Ramos (cell line): Measurements from ENCODE around the gene LGSN.
"Not testable (repeated sequence)": the region's sequence is repeated elsewhere in the genome, so short reads cannot be mapped to it uniquely, and the experiment has no call there.

ENCODE experiments used
- in situ Hi-C: fragments of 300-500 bp; cut with MboI; formaldehyde crosslinking; loops from one replicate; pipeline ENCODE4 v1.14.3; 2022; ENCODE audit warnings: low sequenced_read_pairs; ENCODE audit not compliant: unreplicated experiment

Gene LGSN

GRCh38 chr6:63319939-63320338, at the start of gene LGSN:
LGSN (minus strand) TSS chr6:63319983; CDS start chr6:63319943, 40 bp downstream.
- in situ Hi-C loops = no loop called here

GRCh38 chr6:63368347-63368746, 48.6 kb upstream of the LGSN start:
- in situ Hi-C loops = loop anchor here (25.0 kb wide), 1 partner anchor 394 kb away; no protein-coding TSS in a partner anchor

DNA sequence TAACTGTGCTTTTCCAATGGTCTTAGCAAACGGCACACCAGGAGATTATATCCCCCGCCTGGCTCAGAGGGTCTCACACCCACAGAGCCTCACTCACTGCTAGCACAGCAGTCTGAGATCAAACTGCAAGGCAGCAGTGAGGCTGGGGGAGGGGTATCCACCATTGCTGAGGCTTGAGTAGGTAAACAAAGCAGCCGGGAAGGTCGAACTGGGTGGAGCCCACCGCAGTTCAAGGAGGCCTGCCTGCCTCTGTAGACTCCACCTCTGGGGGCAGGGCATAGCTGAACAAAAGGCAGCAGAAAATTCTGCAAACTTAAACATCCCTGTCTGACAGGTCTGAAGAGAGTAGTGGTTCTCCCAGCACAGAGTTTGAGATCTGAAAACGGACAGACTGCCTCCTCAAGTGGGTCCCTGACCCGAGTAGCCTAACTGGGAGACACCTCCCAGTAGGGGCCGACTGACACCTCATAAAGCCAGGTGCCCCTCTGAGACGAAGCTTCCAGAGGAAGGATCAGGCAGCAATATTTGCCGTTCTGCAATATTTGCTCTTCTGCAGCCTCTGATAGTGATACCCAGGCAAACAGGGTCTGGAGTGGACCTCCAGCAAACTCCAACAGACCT, 42.8 kb upstream of the LGSN start:
- in situ Hi-C loops = loop anchor here (25.0 kb wide), 1 partner anchor 400 kb away; no protein-coding TSS in a partner anchor

- in situ Hi-C loops = loop anchor here (25.0 kb wide), 1 partner anchor 405 kb away; no protein-coding TSS in a partner anchor
Observed at GRCh38 chr6:63357384-63357783, 37.6 kb upstream of the LGSN start.

GRCh38 chr6:63355632-63356031, 35.8 kb upstream of the LGSN start:
- in situ Hi-C loops = loop anchor here (25.0 kb wide), 1 partner anchor 407 kb away; no protein-coding TSS in a partner anchor

- in situ Hi-C loops = loop anchor here (25.0 kb wide), 1 partner anchor 409 kb away; no protein-coding TSS in a partner anchor
Observed at GRCh38 chr6:63353286-63353630, 33.5 kb upstream of the LGSN start.

- in situ Hi-C loops = loop anchor here (25.0 kb wide), 1 partner anchor 410 kb away; no protein-coding TSS in a partner anchor
Observed at GRCh38 chr6:63352544-63353285, 32.9 kb upstream of the LGSN start.

DNA sequence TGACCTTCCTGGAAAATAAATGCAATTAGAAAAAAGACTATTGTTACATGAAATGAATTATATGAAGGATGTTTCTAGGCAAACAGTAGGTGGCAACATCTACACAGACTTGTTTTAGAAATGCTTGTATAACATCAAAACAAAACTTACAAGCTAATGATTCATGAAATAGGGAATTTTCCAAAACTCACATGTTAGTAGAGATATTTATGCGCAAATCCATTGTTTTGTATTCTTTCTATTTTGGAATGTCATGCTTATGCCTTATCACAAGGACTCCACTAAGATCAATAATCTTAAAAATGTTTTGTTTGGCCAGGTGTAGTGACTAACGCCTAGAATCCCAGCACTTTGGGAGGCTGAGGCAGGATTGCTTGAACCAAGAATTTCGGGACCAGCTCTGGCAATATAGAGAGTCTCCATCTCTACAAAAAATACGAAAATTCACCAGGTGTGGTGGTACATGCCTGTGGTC, 32.3 kb upstream of the LGSN start:
- in situ Hi-C loops = loop anchor here (25.0 kb wide), 1 partner anchor 410 kb away; no protein-coding TSS in a partner anchor

DNA sequence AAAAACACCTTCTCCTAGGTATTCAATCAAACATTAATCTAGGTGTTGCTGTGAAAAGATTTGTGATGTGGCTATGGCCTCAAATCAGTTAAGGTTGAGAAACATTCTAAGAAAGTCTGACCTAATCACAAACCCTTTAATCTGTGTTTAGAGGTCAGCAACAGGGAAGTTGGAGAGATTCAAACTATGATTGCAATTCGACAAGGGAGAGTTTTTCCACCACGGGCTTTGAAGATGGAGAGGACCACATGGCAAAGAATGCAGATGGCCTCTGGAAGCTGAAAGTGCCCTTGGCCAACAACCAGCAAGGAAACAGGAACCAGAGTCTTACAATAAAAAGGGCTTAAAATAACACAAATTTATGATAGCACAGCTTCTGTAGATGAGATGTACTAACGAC, 29.6 kb upstream of the LGSN start:
- in situ Hi-C loops = no loop called here

DNA sequence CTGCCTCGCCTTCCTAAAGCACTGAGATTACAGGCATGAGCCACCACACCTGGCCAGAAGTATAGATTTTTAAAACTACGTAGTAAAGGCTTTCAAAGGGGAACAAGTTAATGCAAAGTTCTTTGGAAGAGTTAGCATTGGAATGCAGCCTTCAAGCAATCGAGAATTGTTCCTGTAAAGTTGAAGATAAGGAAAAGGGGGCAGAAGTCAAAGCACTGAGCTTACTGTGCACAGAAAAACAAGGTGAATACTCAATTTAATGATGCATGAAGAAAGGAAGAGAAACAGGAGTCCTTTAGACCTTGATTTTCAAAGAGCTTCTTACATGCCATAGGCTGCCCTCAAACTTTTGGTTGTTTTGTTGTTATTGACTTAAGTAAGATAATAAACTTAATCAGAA, 29.1 kb upstream of the LGSN start:
- in situ Hi-C loops = no loop called here

DNA sequence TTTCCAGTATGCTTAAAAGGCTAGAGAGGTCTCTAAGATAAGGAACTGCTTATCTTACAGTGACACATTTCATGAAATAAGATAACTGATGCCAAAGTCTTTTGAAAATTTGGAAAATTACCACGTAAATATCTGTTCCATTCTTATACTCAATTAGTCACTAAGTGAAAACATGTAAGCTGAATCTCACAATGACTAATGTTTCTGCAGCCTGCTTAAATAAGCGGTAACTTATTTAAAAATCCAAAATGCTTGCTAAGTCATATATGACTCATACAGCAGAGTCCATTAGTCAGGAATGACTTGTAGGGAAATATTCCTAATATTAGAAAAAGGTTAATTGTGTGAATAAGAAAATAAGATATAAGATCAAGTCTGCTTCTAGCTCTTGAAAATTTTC, 27.8 kb upstream of the LGSN start:
- in situ Hi-C loops = no loop called here

- in situ Hi-C loops = no loop called here
Observed at GRCh38 chr6:63346217-63346835, 26.5 kb upstream of the LGSN start.

DNA sequence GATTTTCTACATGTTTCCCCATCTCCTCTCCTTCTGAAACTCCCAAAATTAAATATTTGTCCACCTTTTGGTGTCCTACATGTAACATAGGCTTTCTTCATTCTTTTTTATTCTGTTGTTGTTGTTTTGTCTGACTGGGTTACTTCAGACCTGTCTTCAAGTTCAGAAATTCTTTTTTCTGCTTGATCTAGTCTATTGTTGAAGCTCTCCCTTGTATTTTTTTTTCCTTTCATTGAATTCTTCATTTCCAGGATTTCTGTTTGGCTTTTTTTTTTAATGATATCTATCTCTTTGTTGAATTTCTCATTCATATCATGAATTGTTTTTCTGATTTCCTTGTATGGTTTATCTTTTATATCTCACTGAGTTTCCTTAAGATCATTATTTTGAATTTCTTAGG, 20.6 kb upstream of the LGSN start:
- in situ Hi-C loops = no loop called here

- in situ Hi-C loops = not testable (repeated sequence)
Observed at GRCh38 chr6:63334652-63335051, 14.9 kb upstream of the LGSN start.

DNA sequence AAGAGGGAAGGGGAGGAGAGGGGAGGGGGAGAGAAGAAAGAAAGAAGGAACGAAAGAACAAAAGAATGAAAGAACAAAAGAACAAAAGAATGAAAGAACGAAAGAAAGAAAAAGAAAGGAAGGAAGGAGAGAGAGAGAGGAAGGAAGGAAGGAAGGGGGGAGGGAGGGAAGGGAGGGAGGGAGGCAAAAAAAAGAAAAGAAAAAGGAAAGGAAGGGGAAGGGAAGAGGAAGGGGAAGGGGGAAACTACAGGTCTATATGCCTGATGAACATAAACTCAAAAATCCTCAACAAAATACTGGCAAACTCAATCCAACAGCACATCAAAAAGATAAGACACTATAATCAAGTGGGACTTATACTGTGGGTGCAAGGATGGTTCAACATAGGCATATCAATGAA, 13.7 kb upstream of the LGSN start:
- in situ Hi-C loops = no loop called here

DNA sequence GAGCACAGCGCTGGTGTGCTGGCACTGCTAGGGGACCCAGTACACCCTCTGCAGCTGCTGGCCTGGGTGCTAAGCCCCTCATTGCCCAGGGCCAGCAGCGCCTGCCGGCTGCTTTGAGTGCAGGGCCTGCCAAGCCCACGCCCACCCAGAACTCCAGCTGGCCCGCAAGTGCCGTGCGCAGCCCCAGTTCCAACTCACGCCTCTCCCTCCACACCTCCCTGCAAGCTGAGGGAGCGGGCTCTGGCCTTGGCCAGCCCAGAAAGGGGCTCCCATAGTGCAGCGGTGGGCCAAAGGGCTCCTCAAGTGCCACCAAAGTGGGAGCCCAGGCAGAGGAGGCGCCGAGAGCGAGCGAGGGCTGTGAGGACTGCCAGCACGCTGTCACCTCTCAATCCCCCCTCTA, 6.8 kb upstream of the LGSN start:
- in situ Hi-C loops = not testable (repeated sequence)

- in situ Hi-C loops = no loop called here
Observed at GRCh38 chr6:63322981-63323380, 3.2 kb upstream of the LGSN start.

DNA sequence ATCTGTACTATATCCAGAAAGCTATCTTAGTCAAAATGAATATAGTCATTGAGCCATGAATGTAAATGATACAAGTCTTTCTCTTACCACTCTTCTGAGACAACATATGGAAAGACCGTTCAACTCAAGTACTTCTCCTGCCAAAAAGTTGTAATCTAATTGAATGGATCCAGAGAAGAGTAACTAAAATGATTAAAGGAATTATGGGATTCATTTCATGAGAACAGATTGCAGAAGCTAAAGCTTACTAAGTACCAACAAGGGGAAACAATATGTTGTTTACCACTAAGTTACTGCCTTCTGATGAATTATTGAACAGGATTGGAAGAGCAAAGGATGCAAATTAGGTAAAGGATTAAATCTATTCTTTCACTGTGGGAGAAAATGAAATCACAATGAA, 2.0 kb upstream of the LGSN start:
- in situ Hi-C loops = no loop called here

DNA sequence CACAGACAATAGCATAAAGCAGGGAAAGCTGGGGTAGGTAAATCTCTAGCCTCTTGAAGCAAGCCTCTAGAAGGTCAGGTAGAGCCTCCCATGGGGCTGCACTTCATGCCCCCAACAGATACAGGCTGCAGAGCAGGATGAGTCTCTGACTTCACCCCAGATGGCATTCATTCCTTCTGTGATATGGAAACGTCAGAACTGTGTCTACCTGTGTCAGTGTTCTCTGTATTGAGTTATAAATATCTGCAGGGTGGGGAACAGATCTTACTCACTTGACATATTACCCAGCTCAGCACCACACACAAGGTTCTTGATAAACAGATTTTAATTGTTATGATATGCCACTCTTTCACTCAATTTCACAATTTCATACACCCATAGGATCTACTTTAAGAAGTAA, 2.1 kb downstream of the LGSN start:
- in situ Hi-C loops = no loop called here

DNA sequence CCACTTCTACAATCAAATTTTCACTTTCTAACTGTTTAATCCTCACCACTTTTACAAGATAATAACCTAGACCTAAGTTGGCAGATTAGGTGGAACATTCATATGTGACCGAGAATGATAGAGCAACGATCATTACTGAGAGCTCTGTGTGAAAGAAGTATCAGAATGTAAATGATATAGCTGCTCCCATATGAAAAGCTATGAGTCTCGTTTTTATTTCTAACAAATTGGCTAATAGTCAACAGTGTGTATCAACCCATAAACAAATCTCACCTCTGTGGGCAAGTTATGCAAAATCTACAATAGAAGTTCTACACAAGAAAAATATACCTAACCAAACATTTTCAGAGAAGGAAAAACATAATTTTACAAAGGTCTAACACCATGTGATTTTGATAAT, 3.7 kb downstream of the LGSN start:
- in situ Hi-C loops = no loop called here

DNA sequence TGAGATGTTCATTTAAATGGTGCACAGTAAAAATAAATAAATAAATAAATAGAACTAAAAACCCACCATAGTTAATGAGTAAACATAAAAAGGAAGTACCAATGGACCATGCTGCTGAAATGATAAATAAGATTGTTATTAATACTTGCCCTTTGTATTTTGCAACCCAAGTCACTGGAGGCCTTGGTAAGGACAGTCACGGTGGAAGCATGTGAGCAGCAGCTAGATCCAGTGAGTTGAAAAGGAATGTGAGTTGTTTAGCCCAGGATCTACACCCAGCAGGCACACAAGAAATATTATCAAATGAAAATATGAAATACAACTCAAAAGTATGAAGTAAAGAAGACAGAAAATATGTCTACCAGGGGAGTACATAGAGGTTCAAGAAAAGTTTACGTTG, 6.7 kb downstream of the LGSN start:
- in situ Hi-C loops = no loop called here
